ENCODE data around the gene RPS27A.
"Not testable (repeated sequence)": the region's sequence is repeated elsewhere in the genome, so short reads cannot be mapped to it uniquely, and the experiment has no call there.

DNA sequence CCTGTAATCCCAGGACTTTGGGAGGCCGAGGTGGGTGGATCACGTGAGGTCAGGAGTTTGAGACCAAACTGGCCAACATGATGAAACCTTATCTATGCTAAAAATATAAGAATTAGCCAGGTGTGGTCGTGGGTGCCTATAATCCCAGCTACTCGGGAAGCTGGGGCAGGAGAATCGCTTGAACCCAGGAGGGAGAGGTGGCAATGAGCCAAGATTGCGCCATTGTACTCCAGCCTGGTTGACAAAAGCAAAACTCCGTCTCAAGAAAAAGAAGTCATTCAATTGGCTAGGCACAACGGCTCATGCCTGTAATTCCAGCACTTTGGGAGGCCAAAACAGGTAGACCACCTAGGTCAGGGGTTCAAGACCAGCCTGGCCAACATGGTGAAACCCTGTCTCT lies 9.1 kb downstream of the RPS27A start:
- not testable (repeated sequence) for TF ChIP-seq POLR2A (IDR thresholded peaks at IDR 0.05)
- TF ChIP-seq, protein P1, sequence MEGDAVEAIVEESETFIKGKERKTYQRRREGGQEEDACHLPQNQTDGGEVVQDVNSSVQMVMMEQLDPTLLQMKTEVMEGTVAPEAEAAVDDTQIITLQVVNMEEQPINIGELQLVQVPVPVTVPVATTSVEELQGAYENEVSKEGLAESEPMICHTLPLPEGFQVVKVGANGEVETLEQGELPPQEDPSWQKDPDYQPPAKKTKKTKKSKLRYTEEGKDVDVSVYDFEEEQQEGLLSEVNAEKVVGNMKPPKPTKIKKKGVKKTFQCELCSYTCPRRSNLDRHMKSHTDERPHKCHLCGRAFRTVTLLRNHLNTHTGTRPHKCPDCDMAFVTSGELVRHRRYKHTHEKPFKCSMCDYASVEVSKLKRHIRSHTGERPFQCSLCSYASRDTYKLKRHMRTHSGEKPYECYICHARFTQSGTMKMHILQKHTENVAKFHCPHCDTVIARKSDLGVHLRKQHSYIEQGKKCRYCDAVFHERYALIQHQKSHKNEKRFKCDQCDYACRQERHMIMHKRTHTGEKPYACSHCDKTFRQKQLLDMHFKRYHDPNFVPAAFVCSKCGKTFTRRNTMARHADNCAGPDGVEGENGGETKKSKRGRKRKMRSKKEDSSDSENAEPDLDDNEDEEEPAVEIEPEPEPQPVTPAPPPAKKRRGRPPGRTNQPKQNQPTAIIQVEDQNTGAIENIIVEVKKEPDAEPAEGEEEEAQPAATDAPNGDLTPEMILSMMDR (IDR thresholded peaks at IDR 0.05), result not testable (repeated sequence)
